HuH-7.5 (cell line): Measurements from ENCODE around the gene MARCHF9.
A peak's percentile ranks its signal among the peaks of the same experiment; 100 is the strongest.

Experiments used
- DNase-seq: peaks from one replicate; pipeline ENCODE4 v3.0.0; 2011; ENCODE audit warnings: low spot score

The MARCHF9 gene

GRCh38 chr12:57755194-57755453, 221 bp downstream of the MARCHF9 start:
- no peak for DNase-seq

- DNase-seq: peak; percentile 71
Observed at GRCh38 chr12:57755454-57756372, 810 bp downstream of the MARCHF9 start.

GRCh38 chr12:57756406-57757341, 1.8 kb downstream of the MARCHF9 start:
- DNase-seq: peak; percentile 98

GRCh38 chr12:57757771-57758170, 2.9 kb downstream of the MARCHF9 start:
- no peak for DNase-seq

- DNase-seq: no peak
Observed at GRCh38 chr12:57758552-57759359, 3.9 kb downstream of the MARCHF9 start.

GRCh38 chr12:57759360-57759980, 4.6 kb downstream of the MARCHF9 start:
- peak; percentile 82 for DNase-seq

- no peak for DNase-seq
Observed at GRCh38 chr12:57760347-57760982, 5.6 kb downstream of the MARCHF9 start.

- DNase-seq: no peak
Observed at GRCh38 chr12:57761391-57761998, 6.6 kb downstream of the MARCHF9 start.

- no peak for DNase-seq
Observed at GRCh38 chr12:57762463-57762862, 7.6 kb downstream of the MARCHF9 start.

GRCh38 chr12:57763881-57764661, 9.2 kb downstream of the MARCHF9 start:
- DNase-seq: no peak

- no peak for DNase-seq
Observed at GRCh38 chr12:57764662-57765002, 9.7 kb downstream of the MARCHF9 start.

- DNase-seq: no peak
Observed at GRCh38 chr12:57765003-57765697, 10.2 kb downstream of the MARCHF9 start.

GRCh38 chr12:57765698-57766463, 11.0 kb downstream of the MARCHF9 start:
- DNase-seq: no peak

- no peak for DNase-seq
Observed at GRCh38 chr12:57766464-57767304, 11.8 kb downstream of the MARCHF9 start, which contains the start of gene CYP27B1. CYP27B1 (minus strand) TSS chr12:57767078; CDS start chr12:57767041, 37 bp downstream.

GRCh38 chr12:57767305-57767698, 12.4 kb downstream of the MARCHF9 start:
- no peak for DNase-seq

GRCh38 chr12:57767876-57768275, 13.0 kb downstream of the MARCHF9 start:
- no peak for DNase-seq

- DNase-seq: no peak
Observed at GRCh38 chr12:57769594-57769993, 14.7 kb downstream of the MARCHF9 start.

GRCh38 chr12:57770734-57771133, 15.8 kb downstream of the MARCHF9 start:
- DNase-seq: no peak
